GM12878 (cell line): ENCODE results near the gene HNF4A. TPM values are rescaled to one million over a fixed set of nuclear protein-coding genes. Genes with fewer than 3 reads are reported as not detected.

ENCODE experiments used
- ATF3 ChIP-seq: IDR thresholded peaks from 2 replicates; pipeline ENCODE4 v1.6.1; 2011; ENCODE audit warnings: low read depth, mild to moderate bottlenecking, low read length, moderate library complexity, borderline replicate concordance; ENCODE audit errors: extremely low read depth
- DPF2 ChIP-seq: fragments of 450-650 bp; IDR thresholded peaks from 2 replicates; pipeline ENCODE4 v1.6.1; 2017; ENCODE audit warnings: mild to moderate bottlenecking
- KLF5 ChIP-seq: fragments of 450-650 bp; IDR thresholded peaks from 2 replicates; pipeline ENCODE4 v1.6.1; 2014; ENCODE audit warnings: mild to moderate bottlenecking; ENCODE audit not compliant: partially characterized antibody
- LARP7 ChIP-seq: fragments of 450-650 bp; IDR thresholded peaks from 2 replicates; pipeline ENCODE4 v1.6.1; 2017; ENCODE audit warnings: mild to moderate bottlenecking
- MYC ChIP-seq: IDR thresholded peaks from 2 replicates; pipeline ENCODE4 v1.6.1; 2011; ENCODE audit warnings: mild to moderate bottlenecking, low read length, moderate library complexity, inconsistent platforms; ENCODE audit not compliant: insufficient read depth, insufficient replicate concordance, insufficient read length, severe bottlenecking
- SKIL ChIP-seq: fragments of 450-650 bp; IDR thresholded peaks from 2 replicates; pipeline ENCODE4 v1.6.1; 2017; ENCODE audit warnings: mild to moderate bottlenecking, low read depth, inconsistent platforms; ENCODE audit not compliant: poor library complexity, severe bottlenecking
- polyA plus RNA-seq, 11 experiments: library from polyadenylated mRNA; depleted of rRNA in 4 of 11; unstranded in 6 of 11; stranded (reverse) in 5 of 11; fragments of >200 nt; fragmentation: Nextera tagmentation in 4 of 11; fragmentation: Illumina TruSeq in 1 of 11; extraction: Ambion mirVana in 4 of 11; extraction: Trizol in 1 of 11; gene quantifications; 1 replicate in 1 of 11; 2 replicates in 10 of 11; pipeline versions ENCODE4 v1.2.1 to v1.2.3, GENCODE V29; 2011 to 2016; ENCODE audit warnings: inconsistent platforms in 2 of 11, missing spikeins in 2 of 11, low read depth in 1 of 11
- total RNA-seq, 4 experiments: library from RNA; depleted of rRNA in 3 of 4; stranded (reverse); fragments of >200 nt in 3 of 4; fragmentation: Illumina TruSeq in 1 of 4; extraction: Trizol in 1 of 4; gene quantifications; 2 replicates each; pipeline versions ENCODE4 v1.2.1 to v1.2.3, GENCODE V29; 2013 to 2021
- TF ChIP-seq, protein P1 (sequence below): fragments of 450-650 bp; IDR thresholded peaks from 2 replicates; pipeline ENCODE4 v1.6.1; 2017; ENCODE audit warnings: mild to moderate bottlenecking, moderate library complexity
- TF ChIP-seq, protein P2 (sequence below): IDR thresholded peaks from 2 replicates; pipeline ENCODE4 v1.6.1; 2011; ENCODE audit warnings: low read depth, low read length, improper control_type of control experiment, borderline replicate concordance

HNF4A gene
- total and polyA plus RNA-seq, 10 of the 15 experiments (the other 5 are each of a cell fraction or from before 2014, with no cell fraction given) = 0.21 TPM; not detected in 9

GRCh38 chr20:44392088-44392775 is 36.7 kb downstream of the HNF4A start (continued):
- TF ChIP-seq SKIL = no peak
- no peak for TF ChIP-seq MYC
- TF ChIP-seq DPF2 = no peak
- TF ChIP-seq, protein P1, sequence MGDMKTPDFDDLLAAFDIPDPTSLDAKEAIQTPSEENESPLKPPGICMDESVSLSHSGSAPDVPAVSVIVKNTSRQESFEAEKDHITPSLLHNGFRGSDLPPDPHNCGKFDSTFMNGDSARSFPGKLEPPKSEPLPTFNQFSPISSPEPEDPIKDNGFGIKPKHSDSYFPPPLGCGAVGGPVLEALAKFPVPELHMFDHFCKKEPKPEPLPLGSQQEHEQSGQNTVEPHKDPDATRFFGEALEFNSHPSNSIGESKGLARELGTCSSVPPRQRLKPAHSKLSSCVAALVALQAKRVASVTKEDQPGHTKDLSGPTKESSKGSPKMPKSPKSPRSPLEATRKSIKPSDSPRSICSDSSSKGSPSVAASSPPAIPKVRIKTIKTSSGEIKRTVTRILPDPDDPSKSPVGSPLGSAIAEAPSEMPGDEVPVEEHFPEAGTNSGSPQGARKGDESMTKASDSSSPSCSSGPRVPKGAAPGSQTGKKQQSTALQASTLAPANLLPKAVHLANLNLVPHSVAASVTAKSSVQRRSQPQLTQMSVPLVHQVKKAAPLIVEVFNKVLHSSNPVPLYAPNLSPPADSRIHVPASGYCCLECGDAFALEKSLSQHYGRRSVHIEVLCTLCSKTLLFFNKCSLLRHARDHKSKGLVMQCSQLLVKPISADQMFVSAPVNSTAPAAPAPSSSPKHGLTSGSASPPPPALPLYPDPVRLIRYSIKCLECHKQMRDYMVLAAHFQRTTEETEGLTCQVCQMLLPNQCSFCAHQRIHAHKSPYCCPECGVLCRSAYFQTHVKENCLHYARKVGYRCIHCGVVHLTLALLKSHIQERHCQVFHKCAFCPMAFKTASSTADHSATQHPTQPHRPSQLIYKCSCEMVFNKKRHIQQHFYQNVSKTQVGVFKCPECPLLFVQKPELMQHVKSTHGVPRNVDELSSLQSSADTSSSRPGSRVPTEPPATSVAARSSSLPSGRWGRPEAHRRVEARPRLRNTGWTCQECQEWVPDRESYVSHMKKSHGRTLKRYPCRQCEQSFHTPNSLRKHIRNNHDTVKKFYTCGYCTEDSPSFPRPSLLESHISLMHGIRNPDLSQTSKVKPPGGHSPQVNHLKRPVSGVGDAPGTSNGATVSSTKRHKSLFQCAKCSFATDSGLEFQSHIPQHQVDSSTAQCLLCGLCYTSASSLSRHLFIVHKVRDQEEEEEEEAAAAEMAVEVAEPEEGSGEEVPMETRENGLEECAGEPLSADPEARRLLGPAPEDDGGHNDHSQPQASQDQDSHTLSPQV = no peak
- no peak for TF ChIP-seq LARP7
- TF ChIP-seq KLF5 = no peak
- no peak for TF ChIP-seq ATF3
- TF ChIP-seq, protein P2, sequence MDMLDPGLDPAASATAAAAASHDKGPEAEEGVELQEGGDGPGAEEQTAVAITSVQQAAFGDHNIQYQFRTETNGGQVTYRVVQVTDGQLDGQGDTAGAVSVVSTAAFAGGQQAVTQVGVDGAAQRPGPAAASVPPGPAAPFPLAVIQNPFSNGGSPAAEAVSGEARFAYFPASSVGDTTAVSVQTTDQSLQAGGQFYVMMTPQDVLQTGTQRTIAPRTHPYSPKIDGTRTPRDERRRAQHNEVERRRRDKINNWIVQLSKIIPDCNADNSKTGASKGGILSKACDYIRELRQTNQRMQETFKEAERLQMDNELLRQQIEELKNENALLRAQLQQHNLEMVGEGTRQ = no peak
